ENCODE results near the gene CAPS. TPM values are rescaled to one million over a fixed set of nuclear protein-coding genes. Genes with fewer than 3 reads are reported as not detected.

The CAPS gene
- polyA plus RNA-seq, 1 donor (not counting 4 experiments of a cell fraction or from before 2014, with no cell fraction given), result 2.7 TPM

- no peak for DNase-seq (ENCODE audit: low read depth, low spot score)
- Histone ChIP-seq H3K27me3 (ENCODE audit: control insufficient read depth, extremely low read depth, insufficient read depth, low read length) (no peaks in the 10 kb centered on the region), H3K4me3 (ENCODE audit: control insufficient read depth in 2 of 3, extremely low read depth in 1 of 3, insufficient read depth in 2 of 3, low read depth in 1 of 3, low read length in 3 of 3) (peak within 1 kb of the TSS; percentile 79 to 98 (median 96)), H3K79me2 (ENCODE audit: control insufficient read depth, insufficient read depth, low read length) (peaks cover 36% of the 10 kb centered on the region), H3K9me3 (ENCODE audit: control insufficient read depth, low read depth, low read length) (no peaks in the 10 kb centered on the region), H3K4me1 (ENCODE audit: control insufficient read depth, extremely low read depth, insufficient read depth, low read length) (peaks cover 4% of the 10 kb centered on the region), H3K9ac (ENCODE audit: control insufficient read depth, extremely low read depth, insufficient read depth, low read length) (peak within 1 kb of the TSS; percentile 99), H2AFZ (ENCODE audit: control insufficient read depth, low read length) (peak within 1 kb of the TSS; percentile 96), H3K4me2 (ENCODE audit: control insufficient read depth, extremely low read depth, insufficient read depth, low read depth, low read length) (peak within 1 kb of the TSS; percentile 73), H3K36me3 (ENCODE audit: control insufficient read depth in 2 of 2, extremely low read depth in 1 of 2, insufficient read depth in 2 of 2, low read length in 2 of 2) (peaks cover 2 to 6% of the 10 kb centered on the region in 2 experiments), H4K20me1 (ENCODE audit: control insufficient read depth, extremely low read depth, insufficient read depth, low read length) (no peaks in the 10 kb centered on the region), H3K27ac (ENCODE audit: control insufficient read depth, insufficient read depth, low read length) (peak within 1 kb of the TSS; percentile 99), H3K9me1 (ENCODE audit: control insufficient read depth, extremely low read depth, insufficient read depth, low read length) (no peaks in the 10 kb centered on the region)
- FAIRE-seq, result no peak
- dilution Hi-C loops (cut with MboI; ENCODE audit: extremely low pct_ligation_motif_present, low sequenced_read_pairs), result no loop called here
- TF ChIP-seq, protein P1, sequence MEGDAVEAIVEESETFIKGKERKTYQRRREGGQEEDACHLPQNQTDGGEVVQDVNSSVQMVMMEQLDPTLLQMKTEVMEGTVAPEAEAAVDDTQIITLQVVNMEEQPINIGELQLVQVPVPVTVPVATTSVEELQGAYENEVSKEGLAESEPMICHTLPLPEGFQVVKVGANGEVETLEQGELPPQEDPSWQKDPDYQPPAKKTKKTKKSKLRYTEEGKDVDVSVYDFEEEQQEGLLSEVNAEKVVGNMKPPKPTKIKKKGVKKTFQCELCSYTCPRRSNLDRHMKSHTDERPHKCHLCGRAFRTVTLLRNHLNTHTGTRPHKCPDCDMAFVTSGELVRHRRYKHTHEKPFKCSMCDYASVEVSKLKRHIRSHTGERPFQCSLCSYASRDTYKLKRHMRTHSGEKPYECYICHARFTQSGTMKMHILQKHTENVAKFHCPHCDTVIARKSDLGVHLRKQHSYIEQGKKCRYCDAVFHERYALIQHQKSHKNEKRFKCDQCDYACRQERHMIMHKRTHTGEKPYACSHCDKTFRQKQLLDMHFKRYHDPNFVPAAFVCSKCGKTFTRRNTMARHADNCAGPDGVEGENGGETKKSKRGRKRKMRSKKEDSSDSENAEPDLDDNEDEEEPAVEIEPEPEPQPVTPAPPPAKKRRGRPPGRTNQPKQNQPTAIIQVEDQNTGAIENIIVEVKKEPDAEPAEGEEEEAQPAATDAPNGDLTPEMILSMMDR (optimal IDR thresholded peaks at IDR 0.05 in 1 of 3, IDR thresholded peaks at IDR 0.05 in 1 of 3, conservative IDR thresholded peaks at IDR 0.05 in 1 of 3; ENCODE audit: extremely low read depth in 1 of 3, insufficient read depth in 2 of 3, low read length in 3 of 3), result no peak
- TF ChIP-seq EZH2 (IDR thresholded peaks at IDR 0.05; ENCODE audit: low read length), result no peak
Observed at GRCh38 chr19:5903624-5904351, 10.3 kb upstream of the CAPS start, which contains the start of gene NDUFA11. TSS of gene NDUFA11 (minus strand) at chr19:5903790. CDS start at chr19:5903708, 82 bp downstream.

DNA sequence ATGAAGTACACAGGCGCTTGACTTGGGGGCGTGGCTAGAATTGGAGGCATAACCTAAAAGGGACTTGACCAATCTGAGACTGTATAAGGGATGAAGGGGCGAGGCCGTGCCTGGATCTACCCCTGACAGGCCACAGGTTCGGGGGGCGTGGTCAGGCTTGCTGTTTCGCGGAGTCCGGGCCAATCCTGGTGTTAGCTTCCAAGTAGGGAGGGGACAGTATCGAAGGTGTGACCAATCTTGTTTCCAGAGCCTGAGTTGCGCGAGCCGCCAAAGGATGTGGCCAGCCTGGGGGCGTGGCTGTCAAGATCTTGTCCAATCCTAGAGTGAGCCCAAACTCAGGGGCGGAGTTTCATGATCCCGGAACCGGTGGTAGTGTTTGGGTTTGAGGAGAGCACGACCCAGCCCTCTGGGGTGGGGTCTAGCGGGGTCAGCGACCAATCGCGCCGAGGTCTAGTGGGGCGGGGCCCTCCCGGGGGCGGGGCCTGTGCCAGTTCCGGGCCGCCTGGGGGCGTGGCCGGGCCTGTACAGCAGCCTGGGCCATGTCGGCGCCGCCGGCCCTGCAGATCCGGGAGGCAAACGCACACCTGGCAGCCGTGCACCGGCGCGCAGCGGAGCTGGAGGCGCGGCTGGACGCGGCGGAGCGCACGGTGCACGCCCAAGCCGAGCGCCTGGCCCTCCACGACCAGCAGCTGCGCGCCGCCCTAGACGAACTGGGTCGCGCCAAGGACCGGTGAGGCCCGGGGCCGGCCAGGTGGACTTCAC is 9.5 kb upstream of the CAPS start, which contains the start of gene VMAC:
VMAC (plus strand) TSS at position 521 of the 762 bp plus-strand sequence; CDS start at position 540, 19 bp downstream.
- H3K9ac ChIP-seq (ENCODE audit: control insufficient read depth, extremely low read depth, insufficient read depth, low read length), result peak within 1 kb of the TSS; percentile 99
- no peak for TF ChIP-seq EZH2 (IDR thresholded peaks at IDR 0.05; ENCODE audit: low read length)
- TF ChIP-seq, protein P1 (optimal IDR thresholded peaks at IDR 0.05 in 1 of 3, IDR thresholded peaks at IDR 0.05 in 1 of 3, conservative IDR thresholded peaks at IDR 0.05 in 1 of 3; ENCODE audit: extremely low read depth in 1 of 3, insufficient read depth in 2 of 3, low read length in 3 of 3), result no peak
- H2AFZ ChIP-seq (ENCODE audit: control insufficient read depth, low read length), result peak within 1 kb of the TSS; percentile 96
- dilution Hi-C loops (cut with MboI; ENCODE audit: extremely low pct_ligation_motif_present, low sequenced_read_pairs), result no loop called here
- peaks cover 4% of the 10 kb centered on the region for H3K4me1 ChIP-seq (ENCODE audit: control insufficient read depth, extremely low read depth, insufficient read depth, low read length)
- peak within 1 kb of the TSS; percentile 95 for H3K4me2 ChIP-seq (ENCODE audit: control insufficient read depth, extremely low read depth, insufficient read depth, low read depth, low read length)
- H3K9me3 ChIP-seq (ENCODE audit: control insufficient read depth, low read depth, low read length), result no peaks in the 10 kb centered on the region
- no peaks in the 10 kb centered on the region for H3K9me1 ChIP-seq (ENCODE audit: control insufficient read depth, extremely low read depth, insufficient read depth, low read length)
- H3K4me3 ChIP-seq (ENCODE audit: control insufficient read depth in 2 of 3, extremely low read depth in 1 of 3, insufficient read depth in 2 of 3, low read depth in 1 of 3, low read length in 3 of 3), result peak within 1 kb of the TSS; percentile 92 to 98 (median 96)
- H3K27ac ChIP-seq (ENCODE audit: control insufficient read depth, insufficient read depth, low read length), result peak within 1 kb of the TSS; percentile 99
- DNase-seq (ENCODE audit: low read depth, low spot score) (peak; percentile 100), FAIRE-seq (peak; percentile 97)
- H4K20me1 ChIP-seq (ENCODE audit: control insufficient read depth, extremely low read depth, insufficient read depth, low read length), result no peaks in the 10 kb centered on the region
- H3K36me3 ChIP-seq (ENCODE audit: control insufficient read depth in 2 of 2, extremely low read depth in 1 of 2, insufficient read depth in 2 of 2, low read length in 2 of 2), result peaks cover 2 to 6% of the 10 kb centered on the region in 2 experiments
- peaks cover 36% of the 10 kb centered on the region for H3K79me2 ChIP-seq (ENCODE audit: control insufficient read depth, insufficient read depth, low read length)
- H3K27me3 ChIP-seq (ENCODE audit: control insufficient read depth, extremely low read depth, insufficient read depth, low read length), result no peaks in the 10 kb centered on the region

Measured in keratinocyte (primary cell).